D721Med (cell line): Measurements from ENCODE around the gene OR14A16.

Experiments used
- DNase-seq: peaks from one replicate; pipeline ENCODE4 v3.0.0; 2011; ENCODE audit warnings: low spot score; ENCODE audit not compliant: insufficient read length
- FAIRE-seq: peaks from 2 replicates; lab custom pipeline; 2011; peaks lifted over from hg19 to GRCh38; lab: Jason Lieb, UNC
- TF ChIP-seq, protein P1 (sequence below): IDR thresholded peaks from 2 replicates; pipeline ENCODE4 v1.5.1; 2012; ENCODE audit warnings: mild to moderate bottlenecking, control low read depth; ENCODE audit not compliant: insufficient read depth; ENCODE audit errors: missing control alignments

OR14A16 gene

GRCh38 chr1:247841796-247842195 lies 17.9 kb upstream of the OR14A16 start, which contains the start of gene OR11L1:
OR11L1 (minus strand) TSS chr1:247841896; CDS start chr1:247841896, 0 bp downstream.
- FAIRE-seq (peak; percentile 61), DNase-seq (no peak)
- TF ChIP-seq, protein P1, sequence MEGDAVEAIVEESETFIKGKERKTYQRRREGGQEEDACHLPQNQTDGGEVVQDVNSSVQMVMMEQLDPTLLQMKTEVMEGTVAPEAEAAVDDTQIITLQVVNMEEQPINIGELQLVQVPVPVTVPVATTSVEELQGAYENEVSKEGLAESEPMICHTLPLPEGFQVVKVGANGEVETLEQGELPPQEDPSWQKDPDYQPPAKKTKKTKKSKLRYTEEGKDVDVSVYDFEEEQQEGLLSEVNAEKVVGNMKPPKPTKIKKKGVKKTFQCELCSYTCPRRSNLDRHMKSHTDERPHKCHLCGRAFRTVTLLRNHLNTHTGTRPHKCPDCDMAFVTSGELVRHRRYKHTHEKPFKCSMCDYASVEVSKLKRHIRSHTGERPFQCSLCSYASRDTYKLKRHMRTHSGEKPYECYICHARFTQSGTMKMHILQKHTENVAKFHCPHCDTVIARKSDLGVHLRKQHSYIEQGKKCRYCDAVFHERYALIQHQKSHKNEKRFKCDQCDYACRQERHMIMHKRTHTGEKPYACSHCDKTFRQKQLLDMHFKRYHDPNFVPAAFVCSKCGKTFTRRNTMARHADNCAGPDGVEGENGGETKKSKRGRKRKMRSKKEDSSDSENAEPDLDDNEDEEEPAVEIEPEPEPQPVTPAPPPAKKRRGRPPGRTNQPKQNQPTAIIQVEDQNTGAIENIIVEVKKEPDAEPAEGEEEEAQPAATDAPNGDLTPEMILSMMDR: no peak

GRCh38 chr1:247840818-247841217 lies 16.9 kb upstream of the OR14A16 start:
- DNase-seq: no peak
- TF ChIP-seq, protein P1: no peak
- no peak for FAIRE-seq

GRCh38 chr1:247833601-247834000 lies 9.7 kb upstream of the OR14A16 start:
- FAIRE-seq (no peak), DNase-seq (no peak)
- TF ChIP-seq, protein P1: peak; percentile 11

- DNase-seq (no peak), FAIRE-seq (no peak)
- TF ChIP-seq, protein P1: no peak
Observed at GRCh38 chr1:247829656-247830055, 5.7 kb upstream of the OR14A16 start.

DNA sequence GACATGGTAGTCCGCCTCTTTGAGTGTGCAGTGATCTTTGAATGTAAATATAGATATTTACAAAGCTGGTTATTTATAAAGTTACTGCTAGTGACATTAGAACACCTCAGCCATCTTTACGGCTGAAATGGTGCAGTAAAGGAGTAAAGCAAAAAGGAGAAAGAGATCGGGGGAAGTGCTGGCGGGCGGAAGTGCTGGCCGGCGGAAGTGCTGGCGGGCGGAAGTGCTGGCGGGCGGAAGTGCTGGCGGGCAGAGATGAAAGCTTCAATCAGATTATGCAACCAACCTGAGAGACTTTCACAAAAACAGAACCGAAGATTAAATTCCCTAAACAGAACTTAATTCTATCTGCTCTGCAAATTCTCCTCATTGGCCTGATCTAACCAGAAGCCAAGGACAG lies 1.4 kb upstream of the OR14A16 start:
- no peak for DNase-seq
- TF ChIP-seq, protein P1: no peak
- no peak for FAIRE-seq

DNA sequence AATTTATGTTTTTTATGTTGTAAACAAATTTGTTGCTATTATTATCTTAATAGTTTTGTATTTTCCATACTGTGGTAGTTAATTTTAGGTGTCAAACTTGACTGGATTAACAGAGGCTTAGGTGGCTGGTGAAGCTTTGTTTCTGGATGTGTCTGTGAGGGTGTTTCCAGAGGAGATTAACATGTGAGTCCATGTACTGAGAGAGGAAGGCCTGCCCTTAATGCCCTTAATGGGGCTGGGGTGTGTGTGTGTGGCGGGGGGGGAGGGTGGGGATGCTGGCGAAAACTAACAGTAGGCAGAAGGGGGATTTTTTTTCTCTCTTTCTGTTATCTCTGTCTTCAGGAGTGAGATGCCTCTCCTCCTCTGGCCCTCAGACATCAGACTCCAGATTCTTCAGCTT lies 1.9 kb downstream of the OR14A16 start:
- DNase-seq (no peak), FAIRE-seq (peak; percentile 53)
- TF ChIP-seq, protein P1: no peak

DNA sequence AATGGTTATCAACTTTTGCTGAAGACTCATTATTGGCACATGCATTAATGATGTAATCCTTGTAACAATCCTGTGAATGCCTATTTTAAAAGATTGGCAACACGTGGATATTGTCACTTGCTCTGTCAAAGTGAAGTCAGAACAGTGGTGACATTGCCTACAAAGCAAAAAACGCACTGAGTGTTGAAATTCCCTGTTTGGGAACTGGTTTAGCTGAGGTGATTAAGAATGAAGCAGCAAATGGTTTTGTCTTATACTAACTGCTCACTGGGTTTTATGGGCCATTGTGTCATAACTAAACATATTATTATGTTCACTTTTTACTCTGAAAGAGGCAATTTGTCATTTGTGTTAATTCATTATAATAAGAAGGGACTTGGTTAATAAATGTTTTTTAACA lies 11.3 kb downstream of the OR14A16 start:
- no peak for DNase-seq
- TF ChIP-seq, protein P1: no peak
- FAIRE-seq: no peak
